GM12878 (cell line): ENCODE results near the gene PRCD. TPM values are rescaled to one million over a fixed set of nuclear protein-coding genes. Genes with fewer than 3 reads are reported as not detected.
A peak's percentile ranks its signal among the peaks of the same experiment; 100 is the strongest.

Experiments
- EP300 ChIP-seq, 2 experiments: fragments of 150-350 bp in 1 of 2; IDR thresholded peaks; 2 replicates each; pipeline ENCODE4 v1.6.1; 2011 to 2012; ENCODE audit warnings: low read depth in 2 of 2, low read length in 2 of 2, borderline replicate concordance in 1 of 2, improper control_type of control experiment in 1 of 2, inconsistent platforms in 1 of 2; ENCODE audit not compliant: control insufficient read depth in 1 of 2
- FOXK2 ChIP-seq: fragments of 450-650 bp; IDR thresholded peaks from 2 replicates; pipeline ENCODE4 v1.6.1; 2017; ENCODE audit warnings: mild to moderate bottlenecking, moderate library complexity
- HCFC1 ChIP-seq: fragments of 150-350 bp; IDR thresholded peaks from 2 replicates; pipeline ENCODE4 v1.6.1; 2014; ENCODE audit warnings: low read length
- MEF2A ChIP-seq: IDR thresholded peaks from 2 replicates; pipeline ENCODE4 v1.6.1; 2011; ENCODE audit warnings: low read depth, mild to moderate bottlenecking, low read length, moderate library complexity; ENCODE audit not compliant: insufficient read depth
- MYB ChIP-seq: fragments of 150-350 bp; IDR thresholded peaks from 2 replicates; pipeline ENCODE4 v1.6.1; 2014; ENCODE audit warnings: mild to moderate bottlenecking, low read depth, low read length, borderline replicate concordance
- NBN ChIP-seq: fragments of 450-650 bp; IDR thresholded peaks from 2 replicates; pipeline ENCODE4 v1.6.1; 2016
- NFIC ChIP-seq: IDR thresholded peaks from 2 replicates; pipeline ENCODE4 v1.6.1; 2012; ENCODE audit warnings: low read depth, mild to moderate bottlenecking, inconsistent platforms, low read length, moderate library complexity
- NFYB ChIP-seq: IDR thresholded peaks from 2 replicates; pipeline ENCODE4 v1.6.1; 2011; ENCODE audit warnings: low read depth, mild to moderate bottlenecking, low read length, improper control_type of control experiment, moderate library complexity; ENCODE audit not compliant: insufficient read depth
- NR2C2 ChIP-seq: IDR thresholded peaks from 2 replicates; pipeline ENCODE4 v1.6.1; 2011; ENCODE audit warnings: borderline replicate concordance, low read depth; ENCODE audit not compliant: control insufficient read depth, insufficient read length
- PML ChIP-seq: IDR thresholded peaks from 2 replicates; pipeline ENCODE4 v1.6.1; 2012; ENCODE audit warnings: low read length, inconsistent platforms
- POLR2AphosphoS5 ChIP-seq: IDR thresholded peaks from 2 replicates; pipeline ENCODE4 v1.6.1; 2011; ENCODE audit warnings: mild to moderate bottlenecking, low read length, inconsistent platforms
- SIN3A ChIP-seq: IDR thresholded peaks from 2 replicates; pipeline ENCODE4 v1.6.1; 2012; ENCODE audit warnings: low read depth, low read length, improper control_type of control experiment
- STAT1 ChIP-seq: fragments of 450-650 bp; conservative IDR thresholded peaks from 2 replicates; pipeline ENCODE4 v1.6.1; 2014; ENCODE audit warnings: antibody characterized with exemption, mild to moderate bottlenecking
- polyA plus RNA-seq, 11 experiments: library from polyadenylated mRNA; depleted of rRNA in 4 of 11; unstranded in 6 of 11; stranded (reverse) in 5 of 11; fragments of >200 nt; fragmentation: Nextera tagmentation in 4 of 11; fragmentation: Illumina TruSeq in 1 of 11; extraction: Ambion mirVana in 4 of 11; extraction: Trizol in 1 of 11; gene quantifications; 1 replicate in 1 of 11; 2 replicates in 10 of 11; pipeline versions ENCODE4 v1.2.1 to v1.2.3, GENCODE V29; 2011 to 2016; ENCODE audit warnings: inconsistent platforms in 2 of 11, missing spikeins in 2 of 11, low read depth in 1 of 11
- total RNA-seq, 4 experiments: library from RNA; depleted of rRNA in 3 of 4; stranded (reverse); fragments of >200 nt in 3 of 4; fragmentation: Illumina TruSeq in 1 of 4; extraction: Trizol in 1 of 4; gene quantifications; 2 replicates each; pipeline versions ENCODE4 v1.2.1 to v1.2.3, GENCODE V29; 2013 to 2021
- TF ChIP-seq, protein P1 (sequence below): fragments of 450-650 bp; IDR thresholded peaks from 2 replicates; pipeline ENCODE4 v1.6.1; 2017; ENCODE audit warnings: low read depth, mild to moderate bottlenecking, moderate library complexity
- TF ChIP-seq, protein P2 (sequence below): IDR thresholded peaks from 2 replicates; pipeline ENCODE4 v1.6.1; 2012; ENCODE audit warnings: low read depth, low read length, improper control_type of control experiment
- TF ChIP-seq, protein P3 (sequence below): IDR thresholded peaks from 2 replicates; pipeline ENCODE4 v1.6.1; 2011; ENCODE audit warnings: borderline replicate concordance, low read depth, mild to moderate bottlenecking, moderate library complexity, mixed read lengths, low read length; ENCODE audit not compliant: insufficient read depth; ENCODE audit errors: extremely low read length
- TF ChIP-seq, protein P4 (sequence below): IDR thresholded peaks from 2 replicates; pipeline ENCODE4 v1.6.1; 2012; ENCODE audit warnings: low read depth, low read length, improper control_type of control experiment
- TF ChIP-seq, protein P5 (sequence below): fragments of 150-350 bp; IDR thresholded peaks from 2 replicates; pipeline ENCODE4 v1.6.1; 2016; ENCODE audit warnings: low read depth, low read length

The PRCD gene
- total and polyA plus RNA-seq, 10 of the 15 experiments (the other 5 are each of a cell fraction or from before 2014, with no cell fraction given) = 0.18 to 0.95 (median 0.34) TPM; not detected in 4

DNA sequence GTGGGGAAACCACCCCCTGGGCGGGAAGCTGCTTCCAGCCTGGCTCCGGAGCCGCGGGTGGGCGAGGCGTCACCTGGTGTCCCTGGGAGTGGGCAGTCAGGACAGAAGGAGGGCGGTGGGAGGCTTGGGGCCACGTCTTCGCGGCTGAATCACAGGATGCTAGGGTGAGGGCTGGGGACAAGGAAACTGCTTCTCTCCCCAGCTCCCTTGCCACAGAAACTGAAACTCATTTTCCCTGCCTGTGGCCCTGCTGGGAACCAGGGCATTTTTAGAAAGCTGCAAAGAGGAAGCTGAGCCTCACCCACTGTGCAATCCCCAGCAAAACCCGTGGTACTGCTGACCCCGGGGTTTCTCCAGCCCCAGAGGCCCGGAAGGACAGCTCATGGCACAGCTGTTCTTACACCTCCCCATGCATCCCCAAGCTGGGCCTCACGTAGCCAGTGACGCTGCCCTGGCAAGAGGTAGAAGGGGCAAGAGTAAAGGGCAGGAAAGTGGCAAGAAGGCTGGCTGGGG is 46.8 kb upstream of the PRCD start (continued):
- TF ChIP-seq MYB (no peak), NR2C2 (no peak), NFIC (peak; percentile 56; the same call in 1 of the 2 replicates), HCFC1 (no peak), SIN3A (no peak), STAT1 (no peak), FOXK2 (no peak), PML (peak; percentile 24; the same call in 1 of the 2 replicates), NFYB (no peak), POLR2AphosphoS5 (no peak), NBN (no peak; the same call in 1 of the 2 replicates), MEF2A (0 out of 2 replicates have a peak, but pooled peaks have one; percentile 22), EP300 (IDR thresholded peaks at IDR 0.05; ENCODE audit: borderline replicate concordance in 1 of 2, control insufficient read depth in 1 of 2, low read depth in 2 of 2, low read length in 2 of 2) (no peak; a peak in 1 of 4 replicates)
- TF ChIP-seq, protein P1, sequence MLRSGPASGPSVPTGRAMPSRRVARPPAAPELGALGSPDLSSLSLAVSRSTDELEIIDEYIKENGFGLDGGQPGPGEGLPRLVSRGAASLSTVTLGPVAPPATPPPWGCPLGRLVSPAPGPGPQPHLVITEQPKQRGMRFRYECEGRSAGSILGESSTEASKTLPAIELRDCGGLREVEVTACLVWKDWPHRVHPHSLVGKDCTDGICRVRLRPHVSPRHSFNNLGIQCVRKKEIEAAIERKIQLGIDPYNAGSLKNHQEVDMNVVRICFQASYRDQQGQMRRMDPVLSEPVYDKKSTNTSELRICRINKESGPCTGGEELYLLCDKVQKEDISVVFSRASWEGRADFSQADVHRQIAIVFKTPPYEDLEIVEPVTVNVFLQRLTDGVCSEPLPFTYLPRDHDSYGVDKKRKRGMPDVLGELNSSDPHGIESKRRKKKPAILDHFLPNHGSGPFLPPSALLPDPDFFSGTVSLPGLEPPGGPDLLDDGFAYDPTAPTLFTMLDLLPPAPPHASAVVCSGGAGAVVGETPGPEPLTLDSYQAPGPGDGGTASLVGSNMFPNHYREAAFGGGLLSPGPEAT = peak; percentile 70
- TF ChIP-seq, protein P2, sequence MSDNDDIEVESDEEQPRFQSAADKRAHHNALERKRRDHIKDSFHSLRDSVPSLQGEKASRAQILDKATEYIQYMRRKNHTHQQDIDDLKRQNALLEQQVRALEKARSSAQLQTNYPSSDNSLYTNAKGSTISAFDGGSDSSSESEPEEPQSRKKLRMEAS = no peak
- TF ChIP-seq, protein P3, sequence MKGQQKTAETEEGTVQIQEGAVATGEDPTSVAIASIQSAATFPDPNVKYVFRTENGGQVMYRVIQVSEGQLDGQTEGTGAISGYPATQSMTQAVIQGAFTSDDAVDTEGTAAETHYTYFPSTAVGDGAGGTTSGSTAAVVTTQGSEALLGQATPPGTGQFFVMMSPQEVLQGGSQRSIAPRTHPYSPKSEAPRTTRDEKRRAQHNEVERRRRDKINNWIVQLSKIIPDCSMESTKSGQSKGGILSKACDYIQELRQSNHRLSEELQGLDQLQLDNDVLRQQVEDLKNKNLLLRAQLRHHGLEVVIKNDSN = no peak
- TF ChIP-seq, protein P4, sequence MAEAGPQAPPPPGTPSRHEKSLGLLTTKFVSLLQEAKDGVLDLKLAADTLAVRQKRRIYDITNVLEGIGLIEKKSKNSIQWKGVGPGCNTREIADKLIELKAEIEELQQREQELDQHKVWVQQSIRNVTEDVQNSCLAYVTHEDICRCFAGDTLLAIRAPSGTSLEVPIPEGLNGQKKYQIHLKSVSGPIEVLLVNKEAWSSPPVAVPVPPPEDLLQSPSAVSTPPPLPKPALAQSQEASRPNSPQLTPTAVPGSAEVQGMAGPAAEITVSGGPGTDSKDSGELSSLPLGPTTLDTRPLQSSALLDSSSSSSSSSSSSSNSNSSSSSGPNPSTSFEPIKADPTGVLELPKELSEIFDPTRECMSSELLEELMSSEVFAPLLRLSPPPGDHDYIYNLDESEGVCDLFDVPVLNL = no peak
- TF ChIP-seq, protein P5, sequence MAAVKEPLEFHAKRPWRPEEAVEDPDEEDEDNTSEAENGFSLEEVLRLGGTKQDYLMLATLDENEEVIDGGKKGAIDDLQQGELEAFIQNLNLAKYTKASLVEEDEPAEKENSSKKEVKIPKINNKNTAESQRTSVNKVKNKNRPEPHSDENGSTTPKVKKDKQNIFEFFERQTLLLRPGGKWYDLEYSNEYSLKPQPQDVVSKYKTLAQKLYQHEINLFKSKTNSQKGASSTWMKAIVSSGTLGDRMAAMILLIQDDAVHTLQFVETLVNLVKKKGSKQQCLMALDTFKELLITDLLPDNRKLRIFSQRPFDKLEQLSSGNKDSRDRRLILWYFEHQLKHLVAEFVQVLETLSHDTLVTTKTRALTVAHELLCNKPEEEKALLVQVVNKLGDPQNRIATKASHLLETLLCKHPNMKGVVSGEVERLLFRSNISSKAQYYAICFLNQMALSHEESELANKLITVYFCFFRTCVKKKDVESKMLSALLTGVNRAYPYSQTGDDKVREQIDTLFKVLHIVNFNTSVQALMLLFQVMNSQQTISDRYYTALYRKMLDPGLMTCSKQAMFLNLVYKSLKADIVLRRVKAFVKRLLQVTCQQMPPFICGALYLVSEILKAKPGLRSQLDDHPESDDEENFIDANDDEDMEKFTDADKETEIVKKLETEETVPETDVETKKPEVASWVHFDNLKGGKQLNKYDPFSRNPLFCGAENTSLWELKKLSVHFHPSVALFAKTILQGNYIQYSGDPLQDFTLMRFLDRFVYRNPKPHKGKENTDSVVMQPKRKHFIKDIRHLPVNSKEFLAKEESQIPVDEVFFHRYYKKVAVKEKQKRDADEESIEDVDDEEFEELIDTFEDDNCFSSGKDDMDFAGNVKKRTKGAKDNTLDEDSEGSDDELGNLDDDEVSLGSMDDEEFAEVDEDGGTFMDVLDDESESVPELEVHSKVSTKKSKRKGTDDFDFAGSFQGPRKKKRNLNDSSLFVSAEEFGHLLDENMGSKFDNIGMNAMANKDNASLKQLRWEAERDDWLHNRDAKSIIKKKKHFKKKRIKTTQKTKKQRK = no peak
